Testis (tissue), 2 donors: ENCODE measurements around the gene METTL4.

Experiments
- POLR2A ChIP-seq: fragments of 450-650 bp; IDR thresholded peaks from one replicate; pipeline ENCODE4 v1.6.1; 2017; ENCODE audit warnings: antibody characterized with exemption, mild to moderate bottlenecking, moderate library complexity
- TF ChIP-seq, protein P1 (sequence below), 3 experiments: fragments of 450-650 bp in 2 of 3; fragments of 200-600 bp in 1 of 3; sonication (generic) in 1 of 3; IDR thresholded peaks; one replicate each; pipeline ENCODE4 v1.5.1; 2016 to 2019; ENCODE audit warnings: antibody characterized with exemption in 3 of 3, mild to moderate bottlenecking in 2 of 3, moderate library complexity in 1 of 3

DNA sequence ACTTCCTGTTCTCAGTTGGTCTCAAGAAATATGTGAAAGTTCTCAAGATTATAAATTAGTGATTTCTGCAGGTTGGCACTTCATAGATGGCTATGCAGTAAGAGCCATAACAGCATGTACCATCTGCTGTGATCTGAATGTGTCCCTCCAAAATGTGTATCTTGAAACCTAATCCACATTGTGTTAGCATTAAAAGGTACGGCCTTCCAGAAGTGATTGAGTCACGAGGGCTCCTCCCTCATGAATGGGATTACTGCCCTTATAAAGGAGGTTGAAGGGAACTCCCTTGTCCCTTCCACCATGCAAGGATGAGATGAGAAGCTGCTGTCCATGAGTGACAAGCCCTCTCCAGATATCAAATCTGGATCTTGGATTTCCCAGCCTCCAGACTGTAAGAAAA is 45.0 kb downstream of the METTL4 start:
- no peak for TF ChIP-seq POLR2A
- TF ChIP-seq, protein P1, sequence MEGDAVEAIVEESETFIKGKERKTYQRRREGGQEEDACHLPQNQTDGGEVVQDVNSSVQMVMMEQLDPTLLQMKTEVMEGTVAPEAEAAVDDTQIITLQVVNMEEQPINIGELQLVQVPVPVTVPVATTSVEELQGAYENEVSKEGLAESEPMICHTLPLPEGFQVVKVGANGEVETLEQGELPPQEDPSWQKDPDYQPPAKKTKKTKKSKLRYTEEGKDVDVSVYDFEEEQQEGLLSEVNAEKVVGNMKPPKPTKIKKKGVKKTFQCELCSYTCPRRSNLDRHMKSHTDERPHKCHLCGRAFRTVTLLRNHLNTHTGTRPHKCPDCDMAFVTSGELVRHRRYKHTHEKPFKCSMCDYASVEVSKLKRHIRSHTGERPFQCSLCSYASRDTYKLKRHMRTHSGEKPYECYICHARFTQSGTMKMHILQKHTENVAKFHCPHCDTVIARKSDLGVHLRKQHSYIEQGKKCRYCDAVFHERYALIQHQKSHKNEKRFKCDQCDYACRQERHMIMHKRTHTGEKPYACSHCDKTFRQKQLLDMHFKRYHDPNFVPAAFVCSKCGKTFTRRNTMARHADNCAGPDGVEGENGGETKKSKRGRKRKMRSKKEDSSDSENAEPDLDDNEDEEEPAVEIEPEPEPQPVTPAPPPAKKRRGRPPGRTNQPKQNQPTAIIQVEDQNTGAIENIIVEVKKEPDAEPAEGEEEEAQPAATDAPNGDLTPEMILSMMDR (IDR thresholded peaks at IDR 0.05) = no peak
